HEK293 (cell line): ENCODE results near the gene SLC26A11.

Experiments
- CTCF ChIA-PET: fragments of 350-600 bp; formaldehyde crosslinking; extraction: SDS; loops from one replicate; lab custom pipeline; 2021; ENCODE audit warnings: antibody characterized with exemption; lab: Yijun Ruan, JAX
- POLR2A ChIA-PET: fragments of 300-600 bp; formaldehyde crosslinking; extraction: SDS; loops from one replicate; lab custom pipeline; 2020; ENCODE audit warnings: antibody characterized with exemption, inconsistent platforms; lab: Yijun Ruan, JAX
- H3K27ac ChIP-seq: fragments of 200-500 bp; sonication (Bioruptor generic); 2 replicates; pipeline ENCODE4 v1.5.1; 2014; ENCODE audit warnings: low read depth, low read length, control low read depth, inconsistent platforms; ENCODE audit errors: extremely low read depth
- H3K36me3 ChIP-seq, 2 experiments: fragments of 200-500 bp in 1 of 2; sonication (Bioruptor generic) in 1 of 2; 1 replicate in 1 of 2; 2 replicates in 1 of 2; pipeline ENCODE4 v1.5.1; 2014 to 2017; ENCODE audit warnings: inconsistent platforms in 2 of 2, low read length in 2 of 2; ENCODE audit not compliant: control insufficient read depth in 2 of 2, insufficient read depth in 1 of 2
- H3K4me1 ChIP-seq: fragments of 200-500 bp; sonication (Bioruptor generic); 2 replicates; pipeline ENCODE4 v1.5.1; 2014; ENCODE audit warnings: mild to moderate bottlenecking, low read length, inconsistent platforms; ENCODE audit not compliant: control insufficient read depth, insufficient read depth
- H3K4me3 ChIP-seq: 2 replicates; pipeline ENCODE4 v1.5.1; 2011; ENCODE audit warnings: low read depth, mild to moderate bottlenecking, control low read depth, low read length, moderate library complexity
- H3K9me3 ChIP-seq: fragments of 200-500 bp; sonication (Bioruptor generic); 2 replicates; pipeline ENCODE4 v1.5.1; 2014; ENCODE audit warnings: low read depth, low read length, inconsistent platforms; ENCODE audit not compliant: control insufficient read depth, insufficient read depth
- GFI1B ChIP-seq: fragments of 450-650 bp; formaldehyde crosslinking; IDR thresholded peaks from 2 replicates; pipeline ENCODE4 v1.5.1; 2016; ENCODE audit warnings: missing biosample characterization, missing genetic modification characterization
- KLF8 ChIP-seq: fragments of 450-650 bp; formaldehyde crosslinking; IDR thresholded peaks from 2 replicates; pipeline ENCODE4 v1.5.1; 2016; ENCODE audit warnings: missing biosample characterization, missing genetic modification characterization
- OSR2 ChIP-seq: fragments of 450-650 bp; formaldehyde crosslinking; IDR thresholded peaks from 2 replicates; pipeline ENCODE4 v1.5.1; 2016; ENCODE audit warnings: missing biosample characterization, missing genetic modification characterization
- PRDM1 ChIP-seq: fragments of 450-650 bp; formaldehyde crosslinking; IDR thresholded peaks from 2 replicates; pipeline ENCODE4; 2016; ENCODE audit warnings: missing biosample characterization, missing genetic modification characterization
- WT1 ChIP-seq: fragments of 450-650 bp; formaldehyde crosslinking; IDR thresholded peaks from 2 replicates; pipeline ENCODE4 v1.5.1; 2016; ENCODE audit warnings: missing biosample characterization, missing genetic modification characterization
- ZFHX2 ChIP-seq: fragments of 450-650 bp; formaldehyde crosslinking; conservative IDR thresholded peaks from 2 replicates; pipeline ENCODE4 v1.5.1; 2016; ENCODE audit warnings: missing biosample characterization, missing genetic modification characterization
- ZIC2 ChIP-seq: fragments of 450-650 bp; formaldehyde crosslinking; IDR thresholded peaks from 2 replicates; pipeline ENCODE4 v1.5.1; 2016; ENCODE audit warnings: missing biosample characterization, missing genetic modification characterization
- ZNF140 ChIP-seq: fragments of 450-650 bp; formaldehyde crosslinking; IDR thresholded peaks from 2 replicates; pipeline ENCODE4 v1.5.1; 2016; ENCODE audit warnings: missing biosample characterization, missing genetic modification characterization
- ZNF280C ChIP-seq: fragments of 450-650 bp; formaldehyde crosslinking; IDR thresholded peaks from 2 replicates; pipeline ENCODE4 v1.5.1; 2016; ENCODE audit warnings: missing biosample characterization, missing genetic modification characterization
- ZNF623 ChIP-seq: fragments of 450-650 bp; formaldehyde crosslinking; IDR thresholded peaks from 2 replicates; pipeline ENCODE4 v1.5.1; 2016; ENCODE audit warnings: missing biosample characterization, missing genetic modification characterization
- ZNF677 ChIP-seq: fragments of 450-650 bp; IDR thresholded peaks from 2 replicates; pipeline ENCODE4 v1.5.0; 2018; ENCODE audit warnings: missing biosample characterization, mild to moderate bottlenecking, missing genetic modification characterization, moderate library complexity
- TF ChIP-seq, protein P1 (sequence below): sonication (generic); formaldehyde crosslinking; IDR thresholded peaks from 2 replicates; pipeline ENCODE4 v1.8.1; 2022; ENCODE audit warnings: mild to moderate bottlenecking, moderate library complexity, missing genetic modification reagents
- TF ChIP-seq, protein P2 (sequence below): fragments of 450-650 bp; formaldehyde crosslinking; IDR thresholded peaks from 2 replicates; pipeline ENCODE4 v1.5.1; 2017; ENCODE audit warnings: missing biosample characterization, missing genetic modification characterization

SLC26A11 gene

GRCh38 chr17:80262775-80263244, 42.6 kb downstream of the SLC26A11 start:
- CTCF ChIA-PET, result no interaction called here
- H3K4me3 ChIP-seq, result no peak overlapping the region

GRCh38 chr17:80263253-80264204, 43.3 kb downstream of the SLC26A11 start:
- H3K27ac ChIP-seq, result no peak overlapping the region
- POLR2A ChIA-PET, result no interaction called here

More at GRCh38 chr17:80262775-80263244, 42.6 kb downstream of the SLC26A11 start:
- no peaks in the 10 kb centered on the region for H3K9me3 ChIP-seq
- 0 out of 2 replicates have a peak, but pooled peaks have one; percentile 8 for TF ChIP-seq ZFHX2
- no peak for TF ChIP-seq WT1 (tag by site-specific recombination)
- TF ChIP-seq, protein P1, sequence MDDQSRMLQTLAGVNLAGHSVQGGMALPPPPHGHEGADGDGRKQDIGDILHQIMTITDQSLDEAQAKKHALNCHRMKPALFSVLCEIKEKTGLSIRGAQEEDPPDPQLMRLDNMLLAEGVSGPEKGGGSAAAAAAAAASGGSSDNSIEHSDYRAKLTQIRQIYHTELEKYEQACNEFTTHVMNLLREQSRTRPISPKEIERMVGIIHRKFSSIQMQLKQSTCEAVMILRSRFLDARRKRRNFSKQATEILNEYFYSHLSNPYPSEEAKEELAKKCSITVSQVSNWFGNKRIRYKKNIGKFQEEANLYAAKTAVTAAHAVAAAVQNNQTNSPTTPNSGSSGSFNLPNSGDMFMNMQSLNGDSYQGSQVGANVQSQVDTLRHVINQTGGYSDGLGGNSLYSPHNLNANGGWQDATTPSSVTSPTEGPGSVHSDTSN, result 0 out of 2 replicates have a peak, but pooled peaks have one; percentile 28
- TF ChIP-seq, all 188 proteins: peak for 2
- Histone ChIP-seq H3K27ac (no peak overlapping the region), H3K4me1 (peaks cover 6% of the 10 kb centered on the region), H3K36me3 (peaks cover 10 to 29% of the 10 kb centered on the region in 2 experiments; a peak in 2 of 3 replicates)
- POLR2A ChIA-PET, result no interaction called here

GRCh38 chr17:80264205-80265075, 44.2 kb downstream of the SLC26A11 start:
- no peak overlapping the region for H3K4me3 ChIP-seq
- peaks cover 13 to 44% of the 10 kb centered on the region in 2 experiments; a peak in 2 of 3 replicates for H3K36me3 ChIP-seq
- peaks cover 6% of the 10 kb centered on the region for H3K4me1 ChIP-seq
- CTCF ChIA-PET, result no interaction called here
- POLR2A ChIA-PET, result no interaction called here
- TF ChIP-seq ZNF280C (tag by site-specific recombination) (no peak), ZNF623 (tag by site-specific recombination) (peak; percentile 94), ZNF140 (tag by site-specific recombination) (no peak), OSR2 (tag by site-specific recombination) (no peak)
- no peak overlapping the region for H3K27ac ChIP-seq
- H3K9me3 ChIP-seq, result no peaks in the 10 kb centered on the region

More at GRCh38 chr17:80263253-80264204, 43.3 kb downstream of the SLC26A11 start:
- TF ChIP-seq PRDM1 (peak; percentile 53; the same call in 1 of the 2 replicates), ZNF677 (no peak), KLF8 (tag by site-specific recombination) (no peak), GFI1B (0 out of 2 replicates have a peak, but pooled peaks have one; percentile 14), ZIC2 (tag by site-specific recombination) (peak; percentile 76)
- TF ChIP-seq, protein P2, sequence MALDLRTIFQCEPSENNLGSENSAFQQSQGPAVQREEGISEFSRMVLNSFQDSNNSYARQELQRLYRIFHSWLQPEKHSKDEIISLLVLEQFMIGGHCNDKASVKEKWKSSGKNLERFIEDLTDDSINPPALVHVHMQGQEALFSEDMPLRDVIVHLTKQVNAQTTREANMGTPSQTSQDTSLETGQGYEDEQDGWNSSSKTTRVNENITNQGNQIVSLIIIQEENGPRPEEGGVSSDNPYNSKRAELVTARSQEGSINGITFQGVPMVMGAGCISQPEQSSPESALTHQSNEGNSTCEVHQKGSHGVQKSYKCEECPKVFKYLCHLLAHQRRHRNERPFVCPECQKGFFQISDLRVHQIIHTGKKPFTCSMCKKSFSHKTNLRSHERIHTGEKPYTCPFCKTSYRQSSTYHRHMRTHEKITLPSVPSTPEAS, result no peak
- H3K4me1 ChIP-seq, result peaks cover 6% of the 10 kb centered on the region
- peaks cover 13 to 34% of the 10 kb centered on the region in 2 experiments; a peak in 2 of 3 replicates for H3K36me3 ChIP-seq
- H3K4me3 ChIP-seq, result no peak overlapping the region
- H3K9me3 ChIP-seq, result no peaks in the 10 kb centered on the region
- CTCF ChIA-PET, result no interaction called here
